HG02678 (cell line): ENCODE measurements around the gene IL2RA.
"Not testable (repeated sequence)": the region's sequence is repeated elsewhere in the genome, so short reads cannot be mapped to it uniquely, and the experiment has no call there.

Source experiments
- ATAC-seq: cut with Tn5 transposase; IDR thresholded peaks from one replicate; pipeline ENCODE4 v1.9.1; 2021; ENCODE audit warnings: mild to moderate bottlenecking, moderate library complexity; ENCODE audit not compliant: unreplicated experiment

Gene IL2RA

DNA sequence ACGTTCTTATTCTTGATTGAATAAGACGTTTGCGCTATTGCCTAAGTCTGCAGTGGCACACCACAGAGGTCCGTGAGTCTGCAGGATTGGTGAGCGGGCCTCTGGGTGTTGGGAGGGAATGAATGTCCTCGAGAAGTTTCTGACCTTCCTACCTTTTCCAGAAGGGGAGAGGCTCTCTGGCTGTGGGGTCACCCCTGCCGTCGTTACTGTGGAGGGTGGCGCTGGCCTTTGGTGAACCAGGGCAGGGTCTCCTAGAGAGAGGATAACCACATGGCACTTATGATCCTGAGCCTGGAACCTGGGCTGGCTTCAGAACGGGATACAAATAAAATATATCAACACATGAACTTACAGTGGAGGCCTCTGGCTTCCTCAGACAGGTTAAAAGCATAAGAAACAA, 98.6 kb downstream of the IL2RA start:
- ATAC-seq = no peak

DNA sequence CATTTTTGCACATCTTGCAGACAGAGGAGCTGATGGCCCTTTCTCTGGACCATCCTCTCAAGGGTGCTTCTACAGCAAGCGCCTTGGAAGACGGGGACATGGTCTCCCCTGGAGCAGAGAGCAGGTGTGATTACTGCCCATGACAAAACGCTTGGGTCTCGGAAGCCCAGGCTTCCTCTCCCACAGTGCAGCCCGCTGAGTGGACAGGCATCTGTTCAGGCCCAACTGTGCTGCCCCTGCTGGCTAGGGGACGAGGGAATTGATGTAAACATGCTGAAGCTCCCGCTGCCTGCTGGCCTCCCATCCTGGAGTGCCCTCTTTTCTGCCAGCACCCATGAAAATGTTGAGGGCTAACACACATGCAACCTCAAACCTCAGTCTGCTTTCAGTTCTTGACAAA, 99.1 kb downstream of the IL2RA start:
- no peak for ATAC-seq

DNA sequence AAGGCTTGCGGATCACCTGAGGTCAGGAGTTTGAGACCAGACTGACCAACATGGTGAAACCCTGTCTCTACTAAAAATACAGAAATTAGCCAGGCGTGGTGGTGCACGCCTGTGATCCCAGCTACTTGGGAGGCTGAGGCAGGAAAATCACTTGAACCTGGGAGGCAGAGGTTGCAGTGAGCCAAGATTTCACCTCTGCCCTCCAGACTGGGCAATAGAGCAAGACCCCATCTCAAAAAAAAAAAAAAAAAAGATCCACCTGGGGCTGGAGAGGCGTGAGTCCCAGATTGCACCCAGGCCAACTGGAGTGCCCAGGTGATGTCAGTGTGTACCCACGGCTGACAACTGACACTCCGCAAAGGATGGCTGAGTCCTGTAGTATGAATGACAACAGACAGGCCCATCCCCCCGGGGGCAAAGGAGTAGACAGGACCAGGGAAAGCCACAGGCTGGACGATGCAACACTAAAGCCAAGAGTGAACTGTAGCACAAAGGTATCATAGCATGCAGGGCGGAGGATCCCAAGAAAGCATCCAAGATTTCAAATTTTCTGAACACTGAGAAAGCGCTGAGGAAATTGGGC, 99.7 kb downstream of the IL2RA start:
- not testable (repeated sequence) for ATAC-seq

DNA sequence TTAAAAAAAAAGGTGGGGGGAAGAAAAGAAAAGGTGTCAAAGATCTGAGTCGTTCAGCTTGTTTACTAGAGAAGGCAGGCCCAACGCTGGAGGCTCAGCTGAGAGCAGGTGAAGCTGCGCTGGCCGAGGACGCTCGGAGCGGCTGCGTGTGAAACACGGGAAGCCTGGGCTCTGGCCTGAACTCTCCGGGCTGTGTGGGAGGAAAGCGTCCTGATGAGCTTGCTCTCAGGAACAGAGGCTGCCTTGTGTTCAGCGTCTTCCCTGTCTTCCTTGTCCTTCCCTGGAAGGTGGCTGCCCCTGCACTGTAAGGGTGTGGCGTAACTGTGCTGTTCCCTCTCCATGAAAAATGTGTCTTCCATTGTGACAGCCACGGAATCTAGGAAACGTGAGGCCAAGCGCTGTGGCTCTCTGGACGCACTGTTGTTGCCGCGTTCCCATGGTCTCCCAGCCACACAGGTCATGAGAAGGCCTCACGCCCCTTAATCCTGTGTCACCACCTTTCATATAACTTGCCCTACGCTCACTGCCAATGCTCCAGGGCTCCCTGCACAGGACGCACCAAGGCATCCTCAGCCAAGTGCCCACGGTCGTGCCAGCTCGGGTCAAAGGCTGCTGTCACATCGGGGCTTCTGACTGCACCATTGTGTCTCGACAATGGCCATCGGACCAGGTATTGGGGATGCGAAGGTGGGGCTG, 100.6 kb downstream of the IL2RA start:
- no peak for ATAC-seq

DNA sequence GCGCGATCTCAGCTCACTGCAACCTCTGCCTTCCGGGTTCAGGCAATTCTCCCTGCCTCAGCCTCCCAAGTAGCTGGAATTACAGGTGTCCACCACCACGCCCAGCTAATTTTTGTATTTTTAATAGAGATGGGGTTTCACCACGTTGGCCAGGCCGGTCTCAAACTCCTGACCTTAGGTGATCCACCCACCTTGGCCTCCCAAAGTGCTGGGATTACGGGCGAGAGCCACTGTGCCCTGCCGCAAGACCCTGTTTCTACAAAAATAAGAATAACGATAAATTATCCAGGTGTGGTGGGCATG, 101.2 kb downstream of the IL2RA start:
- ATAC-seq = not testable (repeated sequence)
